ENCODE measurements around the gene KCNG1.

Gene KCNG1

GRCh38 chr20:51027035-51027795, 4.3 kb upstream of the KCNG1 start (continued):
- no peak for TF ChIP-seq ZNF654 (tag by site-specific recombination; IDR thresholded peaks at IDR 0.05; ENCODE audit: low read depth)

GRCh38 chr20:51026269-51026668, 3.4 kb upstream of the KCNG1 start:
- ChIA-PET POLR2A (no interaction called here), CTCF (interaction anchor here (5.5 kb wide), 1 partner anchor 11 kb away, joined by 39 read pairs; no protein-coding TSS in a partner anchor)
- H3K27ac ChIP-seq (ENCODE audit: extremely low read depth, low read depth, low read length) = no peak overlapping the region
- no peaks in the 10 kb centered on the region for H3K36me3 ChIP-seq (ENCODE audit: control insufficient read depth in 2 of 2, insufficient read depth in 1 of 2, low read length in 2 of 2)
- no peaks in the 10 kb centered on the region for H3K9me3 ChIP-seq (ENCODE audit: control insufficient read depth, insufficient read depth, low read depth, low read length)
- no peak overlapping the region for H3K4me3 ChIP-seq (ENCODE audit: low read depth, low read length)
- no peaks in the 10 kb centered on the region; the same call in 1 of the 2 replicates for H3K4me1 ChIP-seq (ENCODE audit: control insufficient read depth, insufficient read depth, low read length)
- TF ChIP-seq ZNF311 (tag by site-specific recombination; IDR thresholded peaks at IDR 0.05; ENCODE audit: borderline replicate concordance) = no peak
- TF ChIP-seq ZNF274 (IDR thresholded peaks at IDR 0.05; ENCODE audit: low read length) = no peak
- no peak for TF ChIP-seq ZNF274 (tag by site-specific recombination; IDR thresholded peaks at IDR 0.05; ENCODE audit: borderline replicate concordance)
- no peak for TF ChIP-seq ZNF747 (tag by site-specific recombination; IDR thresholded peaks at IDR 0.05)
- no peak for TF ChIP-seq HOXA7 (CRISPR knock-in tag; IDR thresholded peaks at IDR 0.05; ENCODE audit: borderline replicate concordance)
- TF ChIP-seq ZNF341 (tag by site-specific recombination; IDR thresholded peaks at IDR 0.05; ENCODE audit: low read depth) = no peak
- TF ChIP-seq ZNF148 (tag by site-specific recombination; IDR thresholded peaks at IDR 0.05; ENCODE audit: borderline replicate concordance) = no peak
- TF ChIP-seq ZSCAN5A (tag by site-specific recombination; IDR thresholded peaks at IDR 0.05) = no peak
- TF ChIP-seq, protein P1, sequence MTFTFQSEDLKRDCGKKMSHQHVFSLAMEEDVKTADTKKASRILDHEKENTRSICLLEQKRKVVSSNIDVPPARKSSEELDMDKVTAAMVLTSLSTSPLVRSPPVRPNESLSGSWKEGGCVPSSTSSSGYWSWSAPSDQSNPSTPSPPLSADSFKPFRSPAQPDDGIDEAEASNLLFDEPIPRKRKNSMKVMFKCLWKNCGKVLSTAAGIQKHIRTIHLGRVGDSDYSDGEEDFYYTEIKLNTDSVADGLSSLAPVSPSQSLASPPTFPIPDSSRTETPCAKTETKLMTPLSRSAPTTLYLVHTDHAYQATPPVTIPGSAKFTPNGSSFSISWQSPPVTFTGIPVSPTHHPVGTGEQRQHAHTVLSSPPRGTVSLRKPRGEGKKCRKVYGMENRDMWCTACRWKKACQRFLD (tag by site-specific recombination; IDR thresholded peaks at IDR 0.05) = no peak
- no peak for TF ChIP-seq ZNF596 (tag by site-specific recombination; IDR thresholded peaks at IDR 0.05)
- TF ChIP-seq ZNF529 (tag by site-specific recombination; IDR thresholded peaks at IDR 0.05; ENCODE audit: insufficient replicate concordance) = no peak
- no peak for TF ChIP-seq ZNF473 (tag by site-specific recombination; IDR thresholded peaks at IDR 0.05)
- no peak for TF ChIP-seq REPIN1 (tag by site-specific recombination; IDR thresholded peaks at IDR 0.05; ENCODE audit: low read depth)
- no peak for TF ChIP-seq ZNF654 (tag by site-specific recombination; IDR thresholded peaks at IDR 0.05; ENCODE audit: low read depth)
- TF ChIP-seq KLF9 (tag by site-specific recombination; IDR thresholded peaks at IDR 0.05; ENCODE audit: low read depth) = no peak
- no peak for TF ChIP-seq RBAK (tag by site-specific recombination; IDR thresholded peaks at IDR 0.05)

DNA sequence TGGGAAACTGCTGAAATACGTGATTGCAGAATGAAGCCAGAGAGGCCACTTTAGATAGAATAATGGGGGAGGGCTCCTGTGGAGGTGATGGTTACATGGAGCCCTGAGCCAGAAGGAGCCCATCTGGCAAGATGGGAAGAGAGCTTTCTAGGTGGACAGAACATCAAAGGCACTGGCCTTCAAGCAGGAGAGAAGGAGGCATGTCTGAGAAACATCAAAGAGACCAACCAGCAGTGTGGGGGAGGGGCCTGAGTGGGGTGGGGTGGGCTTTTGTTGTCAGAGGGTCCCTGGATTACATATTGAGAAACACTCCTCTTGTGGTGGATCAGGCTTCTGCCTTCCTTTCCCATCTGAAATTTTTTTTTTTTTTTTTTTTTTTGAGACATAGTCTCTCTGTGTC, 1.9 kb upstream of the KCNG1 start:
- no peak overlapping the region for H3K4me3 ChIP-seq (ENCODE audit: low read depth, low read length)
- H3K4me1 ChIP-seq (ENCODE audit: control insufficient read depth, insufficient read depth, low read length) = no peaks in the 10 kb centered on the region; the same call in 1 of the 2 replicates
- TF ChIP-seq ZNF561 (tag by site-specific recombination; IDR thresholded peaks at IDR 0.05; ENCODE audit: borderline replicate concordance) (no peak), ZNF426 (tag by site-specific recombination; IDR thresholded peaks at IDR 0.05) (no peak), KLF17 (tag by site-specific recombination; IDR thresholded peaks at IDR 0.05) (no peak), RBAK (tag by site-specific recombination; IDR thresholded peaks at IDR 0.05) (no peak)
- TF ChIP-seq, protein P2, sequence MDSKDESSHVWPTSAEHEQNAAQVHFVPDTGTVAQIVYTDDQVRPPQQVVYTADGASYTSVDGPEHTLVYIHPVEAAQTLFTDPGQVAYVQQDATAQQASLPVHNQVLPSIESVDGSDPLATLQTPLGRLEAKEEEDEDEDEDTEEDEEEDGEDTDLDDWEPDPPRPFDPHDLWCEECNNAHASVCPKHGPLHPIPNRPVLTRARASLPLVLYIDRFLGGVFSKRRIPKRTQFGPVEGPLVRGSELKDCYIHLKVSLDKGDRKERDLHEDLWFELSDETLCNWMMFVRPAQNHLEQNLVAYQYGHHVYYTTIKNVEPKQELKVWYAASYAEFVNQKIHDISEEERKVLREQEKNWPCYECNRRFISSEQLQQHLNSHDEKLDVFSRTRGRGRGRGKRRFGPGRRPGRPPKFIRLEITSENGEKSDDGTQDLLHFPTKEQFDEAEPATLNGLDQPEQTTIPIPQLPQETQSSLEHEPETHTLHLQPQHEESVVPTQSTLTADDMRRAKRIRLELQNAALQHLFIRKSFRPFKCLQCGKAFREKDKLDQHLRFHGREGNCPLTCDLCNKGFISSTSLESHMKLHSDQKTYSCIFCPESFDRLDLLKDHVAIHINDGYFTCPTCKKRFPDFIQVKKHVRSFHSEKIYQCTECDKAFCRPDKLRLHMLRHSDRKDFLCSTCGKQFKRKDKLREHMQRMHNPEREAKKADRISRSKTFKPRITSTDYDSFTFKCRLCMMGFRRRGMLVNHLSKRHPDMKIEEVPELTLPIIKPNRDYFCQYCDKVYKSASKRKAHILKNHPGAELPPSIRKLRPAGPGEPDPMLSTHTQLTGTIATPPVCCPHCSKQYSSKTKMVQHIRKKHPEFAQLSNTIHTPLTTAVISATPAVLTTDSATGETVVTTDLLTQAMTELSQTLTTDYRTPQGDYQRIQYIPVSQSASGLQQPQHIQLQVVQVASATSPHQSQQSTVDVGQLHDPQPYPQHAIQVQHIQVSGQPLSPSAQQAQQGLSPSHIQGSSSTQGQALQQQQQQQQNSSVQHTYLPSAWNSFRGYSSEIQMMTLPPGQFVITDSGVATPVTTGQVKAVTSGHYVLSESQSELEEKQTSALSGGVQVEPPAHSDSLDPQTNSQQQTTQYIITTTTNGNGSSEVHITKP (tag by site-specific recombination; IDR thresholded peaks at IDR 0.05) = no peak
- H3K36me3 ChIP-seq (ENCODE audit: control insufficient read depth in 2 of 2, insufficient read depth in 1 of 2, low read length in 2 of 2) = peaks cover 0 to 4% of the 10 kb centered on the region in 2 experiments; a peak in 1 of 3 replicates
- no peaks in the 10 kb centered on the region for H3K9me3 ChIP-seq (ENCODE audit: control insufficient read depth, insufficient read depth, low read depth, low read length)
- H3K27ac ChIP-seq (ENCODE audit: extremely low read depth, low read depth, low read length) = no peak overlapping the region
- ChIA-PET POLR2A (no interaction called here), CTCF (interaction anchor here (0.6 to 1.2 kb wide), 2 partner anchors 68 to 230 kb away, joined by 3 to 4 read pairs; partner anchors contain the start of gene BCAS4)
